Measurements from ENCODE around the gene EHBP1.

EHBP1 gene

GRCh38 chr2:62874881-62875383 lies 169.4 kb downstream of the EHBP1 start:
- H3K27me3 Mint-ChIP-seq, result no peaks in the 10 kb centered on the region
- no peaks in the 10 kb centered on the region for H3K4me1 Mint-ChIP-seq (ENCODE audit: low read depth)
- peaks cover 88% of the 10 kb centered on the region for H3K36me3 Mint-ChIP-seq (ENCODE audit: low read depth)
- H3K9me3 Mint-ChIP-seq, result peaks cover 33% of the 10 kb centered on the region
- H3K4me3 Mint-ChIP-seq, result no peak overlapping the region
- H3K27ac Mint-ChIP-seq, result no peak overlapping the region

GRCh38 chr2:62881162-62881795 lies 175.8 kb downstream of the EHBP1 start:
- Mint-ChIP-seq H3K27me3 (no peaks in the 10 kb centered on the region), H3K36me3 (ENCODE audit: low read depth) (peaks cover 46% of the 10 kb centered on the region), H3K4me3 (no peak overlapping the region), H3K9me3 (peaks cover 20% of the 10 kb centered on the region), H3K4me1 (ENCODE audit: low read depth) (no peaks in the 10 kb centered on the region), H3K27ac (no peak overlapping the region)

GRCh38 chr2:62883629-62884028 lies 178.1 kb downstream of the EHBP1 start:
- H3K9me3 Mint-ChIP-seq, result peaks cover 11% of the 10 kb centered on the region
- no peaks in the 10 kb centered on the region for H3K4me1 Mint-ChIP-seq (ENCODE audit: low read depth)
- H3K27ac Mint-ChIP-seq, result no peak overlapping the region
- H3K36me3 Mint-ChIP-seq (ENCODE audit: low read depth), result peaks cover 24% of the 10 kb centered on the region
- no peak overlapping the region for H3K4me3 Mint-ChIP-seq
- H3K27me3 Mint-ChIP-seq, result no peaks in the 10 kb centered on the region

GRCh38 chr2:62884086-62884485 lies 178.6 kb downstream of the EHBP1 start:
- peaks cover 11% of the 10 kb centered on the region for H3K9me3 Mint-ChIP-seq
- H3K4me1 Mint-ChIP-seq (ENCODE audit: low read depth), result no peaks in the 10 kb centered on the region
- H3K36me3 Mint-ChIP-seq (ENCODE audit: low read depth), result peaks cover 21% of the 10 kb centered on the region
- H3K27me3 Mint-ChIP-seq, result no peaks in the 10 kb centered on the region
- H3K27ac Mint-ChIP-seq, result no peak overlapping the region
- no peak overlapping the region for H3K4me3 Mint-ChIP-seq

GRCh38 chr2:62884514-62884913 lies 179.0 kb downstream of the EHBP1 start:
- H3K36me3 Mint-ChIP-seq (ENCODE audit: low read depth), result peaks cover 17% of the 10 kb centered on the region
- no peak overlapping the region for H3K4me3 Mint-ChIP-seq
- H3K27ac Mint-ChIP-seq, result no peak overlapping the region
- no peaks in the 10 kb centered on the region for H3K4me1 Mint-ChIP-seq (ENCODE audit: low read depth)
- no peaks in the 10 kb centered on the region for H3K27me3 Mint-ChIP-seq
- peaks cover 8% of the 10 kb centered on the region for H3K9me3 Mint-ChIP-seq

GRCh38 chr2:62894966-62895631 lies 189.6 kb downstream of the EHBP1 start:
- Mint-ChIP-seq H3K36me3 (ENCODE audit: low read depth) (peaks cover 4% of the 10 kb centered on the region), H3K27me3 (no peaks in the 10 kb centered on the region), H3K9me3 (no peaks in the 10 kb centered on the region), H3K4me3 (no peak overlapping the region), H3K27ac (no peak overlapping the region), H3K4me1 (ENCODE audit: low read depth) (no peaks in the 10 kb centered on the region)

- H3K27me3 Mint-ChIP-seq, result no peaks in the 10 kb centered on the region
- no peaks in the 10 kb centered on the region for H3K4me1 Mint-ChIP-seq (ENCODE audit: low read depth)
- H3K36me3 Mint-ChIP-seq (ENCODE audit: low read depth), result peaks cover 4% of the 10 kb centered on the region
- no peaks in the 10 kb centered on the region for H3K9me3 Mint-ChIP-seq
- H3K27ac Mint-ChIP-seq, result no peak overlapping the region
- no peak overlapping the region for H3K4me3 Mint-ChIP-seq
These were observed 190.1 kb downstream of the EHBP1 start for GRCh38 chr2:62895632-62896009.

- peaks cover 8% of the 10 kb centered on the region for H3K36me3 Mint-ChIP-seq (ENCODE audit: low read depth)
- H3K27me3 Mint-ChIP-seq, result no peaks in the 10 kb centered on the region
- no peaks in the 10 kb centered on the region for H3K4me1 Mint-ChIP-seq (ENCODE audit: low read depth)
- H3K27ac Mint-ChIP-seq, result no peak overlapping the region
- H3K4me3 Mint-ChIP-seq, result no peak overlapping the region
- H3K9me3 Mint-ChIP-seq, result no peaks in the 10 kb centered on the region
These were observed 191.8 kb downstream of the EHBP1 start for GRCh38 chr2:62897187-62897827.

- Mint-ChIP-seq H3K4me3 (no peak overlapping the region), H3K9me3 (no peaks in the 10 kb centered on the region), H3K4me1 (ENCODE audit: low read depth) (peaks cover 4% of the 10 kb centered on the region), H3K27me3 (no peaks in the 10 kb centered on the region), H3K36me3 (ENCODE audit: low read depth) (peaks cover 4% of the 10 kb centered on the region), H3K27ac (no peak overlapping the region)
These were observed 198.8 kb downstream of the EHBP1 start for GRCh38 chr2:62904344-62904743.

- no peaks in the 10 kb centered on the region for H3K27me3 Mint-ChIP-seq
- H3K4me1 Mint-ChIP-seq (ENCODE audit: low read depth), result peaks cover 4% of the 10 kb centered on the region
- H3K9me3 Mint-ChIP-seq, result no peaks in the 10 kb centered on the region
- no peak overlapping the region for H3K27ac Mint-ChIP-seq
- H3K36me3 Mint-ChIP-seq (ENCODE audit: low read depth), result no peaks in the 10 kb centered on the region
- H3K4me3 Mint-ChIP-seq, result no peak overlapping the region
These were observed 202.6 kb downstream of the EHBP1 start for GRCh38 chr2:62908145-62908544.

GRCh38 chr2:62913311-62913710 lies 207.8 kb downstream of the EHBP1 start:
- H3K27ac Mint-ChIP-seq, result no peak overlapping the region
- no peaks in the 10 kb centered on the region for H3K36me3 Mint-ChIP-seq (ENCODE audit: low read depth)
- H3K4me1 Mint-ChIP-seq (ENCODE audit: low read depth), result peaks cover under 1% of the 10 kb centered on the region
- H3K27me3 Mint-ChIP-seq, result no peaks in the 10 kb centered on the region
- peaks cover 3% of the 10 kb centered on the region for H3K9me3 Mint-ChIP-seq
- no peak overlapping the region for H3K4me3 Mint-ChIP-seq

- no peak overlapping the region for H3K27ac Mint-ChIP-seq
- peaks cover 21% of the 10 kb centered on the region for H3K9me3 Mint-ChIP-seq
- no peak overlapping the region for H3K4me3 Mint-ChIP-seq
- no peaks in the 10 kb centered on the region for H3K27me3 Mint-ChIP-seq
- peaks cover 34% of the 10 kb centered on the region for H3K36me3 Mint-ChIP-seq (ENCODE audit: low read depth)
- H3K4me1 Mint-ChIP-seq (ENCODE audit: low read depth), result no peaks in the 10 kb centered on the region
These were observed 213.5 kb downstream of the EHBP1 start for GRCh38 chr2:62919041-62919440.

- Mint-ChIP-seq H3K9me3 (peaks cover 30% of the 10 kb centered on the region), H3K4me1 (ENCODE audit: low read depth) (no peaks in the 10 kb centered on the region), H3K36me3 (ENCODE audit: low read depth) (peaks cover 43% of the 10 kb centered on the region), H3K4me3 (no peak overlapping the region), H3K27me3 (no peaks in the 10 kb centered on the region), H3K27ac (no peak overlapping the region)
These were observed 214.6 kb downstream of the EHBP1 start for GRCh38 chr2:62920070-62920469.

GRCh38 chr2:62923242-62923641 lies 217.7 kb downstream of the EHBP1 start:
- Mint-ChIP-seq H3K36me3 (ENCODE audit: low read depth) (peaks cover 43% of the 10 kb centered on the region), H3K4me3 (no peak overlapping the region), H3K9me3 (peaks cover 36% of the 10 kb centered on the region)

GRCh38 chr2:62923881-62924280 lies 218.4 kb downstream of the EHBP1 start:
- Mint-ChIP-seq H3K4me1 (ENCODE audit: low read depth) (no peaks in the 10 kb centered on the region), H3K9me3 (peaks cover 32% of the 10 kb centered on the region), H3K27ac (no peak overlapping the region), H3K4me3 (no peak overlapping the region), H3K36me3 (ENCODE audit: low read depth) (peaks cover 40% of the 10 kb centered on the region), H3K27me3 (no peaks in the 10 kb centered on the region)

More at GRCh38 chr2:62923242-62923641, 217.7 kb downstream of the EHBP1 start:
- Mint-ChIP-seq H3K27me3 (no peaks in the 10 kb centered on the region), H3K4me1 (ENCODE audit: low read depth) (no peaks in the 10 kb centered on the region), H3K27ac (no peak overlapping the region)

All from stimulated activated naive CD8-positive, alpha-beta T cell treated with anti-CD3 and anti-CD28 coated beads, Interleukin-15, Interleukin-2, amounts not matched to agents 100 ng/mL and 50 ng/mL, for 24 hours (primary cell).